ENCODE results near the gene RALY.
"Not testable (repeated sequence)": the region's sequence is repeated elsewhere in the genome, so short reads cannot be mapped to it uniquely, and the experiment has no call there.

The RALY gene

GRCh38 chr20:34105978-34106675 is 112.4 kb downstream of the RALY start:
- no peak for DNase-seq (ENCODE audit: low spot score)

- no peak for DNase-seq (ENCODE audit: low spot score)
Measured at GRCh38 chr20:34108616-34109174, 115.0 kb downstream of the RALY start.

DNA sequence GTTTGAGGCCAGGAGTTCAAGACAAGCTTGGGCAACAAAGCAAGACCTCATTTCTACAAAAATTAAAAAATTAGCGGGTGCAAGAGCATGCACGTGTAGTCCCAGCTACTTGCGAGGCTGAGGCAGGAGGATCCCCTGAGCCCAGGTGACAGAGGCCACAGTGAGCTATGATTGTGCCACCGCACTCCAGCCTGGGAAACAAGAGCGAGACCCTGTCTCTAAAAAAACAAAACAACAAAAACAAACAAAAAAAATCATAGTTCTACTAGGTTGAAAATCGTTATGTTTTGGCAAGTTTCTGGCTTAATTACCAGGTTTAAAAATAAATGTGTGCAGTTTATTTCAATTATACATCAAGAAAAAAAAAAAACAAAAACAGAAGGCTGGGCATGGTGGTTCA is 115.7 kb downstream of the RALY start:
- no peak for DNase-seq (ENCODE audit: low spot score)

DNA sequence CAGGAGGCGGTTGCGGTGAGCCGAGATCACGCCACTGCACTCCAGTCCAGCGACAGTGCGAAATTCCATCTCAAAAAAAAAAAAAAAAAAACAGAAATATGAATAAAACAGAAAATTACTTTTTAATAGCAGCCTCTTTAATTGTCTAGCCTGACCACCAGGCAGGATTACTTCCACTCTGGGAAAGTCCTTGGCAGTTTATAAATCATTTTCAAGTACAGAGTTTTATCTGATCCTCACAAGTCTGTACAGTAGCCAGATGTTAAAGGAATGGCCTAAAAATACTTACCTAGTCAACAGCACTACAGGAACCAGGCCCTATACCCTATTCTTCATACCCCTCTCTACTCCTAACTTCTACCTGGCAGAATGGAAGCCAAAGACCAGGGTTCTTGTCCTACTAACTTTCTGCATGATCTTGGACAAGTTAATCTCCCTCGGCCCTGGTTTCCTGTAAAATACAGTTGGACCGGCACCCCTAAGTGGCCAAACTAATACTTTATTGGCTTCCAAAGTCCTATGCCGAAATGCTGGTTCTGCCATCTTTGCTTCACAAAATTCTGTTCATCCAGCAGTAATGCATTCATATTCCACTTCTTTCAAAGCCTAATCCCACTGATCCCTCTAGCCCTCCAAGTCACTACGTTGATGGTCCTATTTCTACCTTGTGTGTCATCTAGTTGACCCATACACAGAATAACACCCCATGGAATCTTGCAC is 116.5 kb downstream of the RALY start:
- DNase-seq (ENCODE audit: low spot score): no peak

DNA sequence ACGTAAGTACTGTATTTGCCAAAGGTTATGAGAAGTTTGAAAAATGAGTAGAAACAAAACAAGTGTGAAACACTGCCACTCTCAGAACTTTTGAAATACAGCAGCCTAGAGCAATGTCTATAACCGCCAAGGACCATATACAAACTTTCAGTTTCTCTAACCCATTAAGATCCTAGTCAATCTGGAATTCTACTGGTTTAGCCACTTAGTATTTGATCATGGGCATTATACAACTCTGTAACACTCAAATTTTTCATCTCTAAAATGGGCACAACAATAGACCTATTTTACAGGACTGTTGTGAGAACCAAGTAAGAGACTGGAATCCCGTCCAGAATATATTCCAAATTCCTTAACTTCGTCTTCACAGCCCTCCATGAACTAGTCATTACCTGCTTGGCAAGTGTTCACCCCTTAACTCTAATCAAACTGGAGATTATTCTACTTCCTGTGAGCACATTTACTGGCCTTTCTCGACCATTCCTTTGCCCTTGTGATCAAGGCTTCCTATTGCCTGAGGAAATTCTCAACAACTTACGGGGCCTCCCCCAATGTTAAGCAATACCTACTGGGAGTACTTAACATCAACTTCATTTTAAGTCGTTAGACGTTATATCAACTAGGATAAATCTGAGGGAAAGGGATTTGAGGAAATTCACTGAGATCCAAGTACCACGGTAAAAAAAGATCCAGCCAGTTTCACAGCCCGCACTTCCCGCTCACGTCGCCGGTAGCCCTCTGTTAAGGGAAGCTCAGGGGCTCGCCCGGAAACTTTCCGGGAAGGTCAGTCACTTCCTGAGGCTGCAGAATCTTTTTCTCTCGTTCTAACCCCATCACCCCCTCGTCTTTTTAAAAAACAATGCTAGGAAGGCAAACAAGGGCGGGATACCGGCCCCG is 117.3 kb downstream of the RALY start:
- DNase-seq (ENCODE audit: low spot score): peak; percentile 6

DNA sequence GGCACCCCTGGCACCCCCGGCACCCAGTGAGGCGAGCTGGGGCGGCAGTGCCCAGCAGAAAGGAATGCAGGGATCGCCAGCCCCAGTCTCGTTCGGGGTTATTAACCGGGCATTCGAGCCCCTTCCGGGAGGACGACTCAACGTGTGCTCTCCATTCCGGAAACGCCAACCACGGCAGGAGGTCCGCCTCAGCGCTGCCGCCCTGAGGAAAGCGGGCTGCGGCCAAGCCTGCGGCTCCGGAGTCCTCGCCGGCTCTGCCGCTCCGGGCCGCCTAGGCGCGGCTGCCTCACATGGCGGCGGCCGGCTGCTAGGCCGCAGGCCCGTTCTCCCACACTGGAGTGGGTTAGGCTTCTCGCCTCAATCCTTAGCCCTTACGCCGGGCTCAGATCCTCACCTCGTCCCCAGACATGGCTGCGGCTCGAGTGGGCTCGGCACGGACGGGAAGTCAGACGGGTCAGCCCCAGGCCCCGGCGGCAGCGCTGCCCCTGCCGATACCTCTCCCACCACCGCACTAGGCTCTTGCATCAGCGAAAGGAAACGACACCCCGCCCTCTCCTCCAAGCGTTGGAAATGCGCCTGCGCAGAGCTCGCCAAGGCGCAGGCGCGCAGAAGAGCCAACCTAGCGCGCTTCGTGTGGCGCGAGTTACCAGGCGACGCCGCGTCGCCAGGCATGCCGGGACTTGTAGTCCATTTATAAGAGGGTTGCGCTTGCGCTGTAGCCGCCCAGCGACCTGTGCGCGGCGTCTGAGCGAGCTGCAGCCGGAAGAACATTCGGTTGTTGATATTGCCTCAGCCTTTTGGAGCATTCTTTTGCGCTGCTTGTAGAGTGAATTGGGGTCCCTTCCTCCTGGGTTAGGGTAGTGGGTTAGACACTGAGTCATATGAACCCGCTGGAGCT is 118.2 kb downstream of the RALY start, which contains the start of gene EIF2S2:
Gene EIF2S2 (minus strand): TSS at position 542 of the 898 bp plus-strand sequence. CDS start 133 bp downstream, at position 409.
- peak; percentile 97 for DNase-seq (ENCODE audit: low spot score)

- DNase-seq (ENCODE audit: low spot score): peak; percentile 10
Measured at GRCh38 chr20:34112600-34113101, 118.9 kb downstream of the RALY start.

DNA sequence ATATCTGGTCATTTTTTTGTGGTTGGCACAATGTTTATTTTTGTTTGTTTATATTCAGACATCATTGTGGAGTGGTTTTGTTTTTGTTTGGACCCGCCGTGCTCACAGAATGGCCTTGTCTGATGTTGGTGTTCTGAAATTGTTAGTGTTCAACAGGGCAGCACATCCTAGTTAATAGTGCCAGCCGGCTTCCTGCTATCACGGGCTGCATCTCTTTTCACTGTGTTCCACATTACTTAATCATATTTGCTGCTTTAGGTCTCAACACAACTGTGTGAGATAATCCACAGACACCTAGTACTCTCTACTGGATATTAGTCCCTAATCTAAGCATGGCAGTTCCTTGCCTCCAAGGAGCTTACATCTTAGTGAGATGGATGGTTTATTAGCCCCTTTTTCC is 121.1 kb downstream of the RALY start:
- no peak for DNase-seq (ENCODE audit: low spot score)

DNA sequence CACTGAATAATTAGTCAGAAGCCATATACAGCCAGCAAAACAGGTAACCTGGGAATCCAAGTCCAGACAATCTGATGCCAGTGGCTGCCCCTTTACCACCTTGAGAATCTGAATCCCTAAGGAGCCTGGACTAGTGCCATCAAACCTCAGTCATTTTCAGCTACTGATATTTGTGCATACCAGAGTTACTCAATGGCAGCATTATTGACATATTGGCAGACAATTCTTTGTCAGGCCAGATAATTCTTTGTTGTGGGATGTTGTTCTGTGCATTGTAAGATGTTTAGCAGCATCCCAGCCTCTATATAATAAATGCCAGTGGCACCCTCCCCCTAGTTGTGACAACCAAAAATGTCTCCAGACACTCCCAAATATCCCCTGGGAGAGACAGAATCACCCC is 121.5 kb downstream of the RALY start:
- no peak for DNase-seq (ENCODE audit: low spot score)

- DNase-seq (ENCODE audit: low spot score): no peak
Measured at GRCh38 chr20:34120213-34120612, 126.5 kb downstream of the RALY start.

DNA sequence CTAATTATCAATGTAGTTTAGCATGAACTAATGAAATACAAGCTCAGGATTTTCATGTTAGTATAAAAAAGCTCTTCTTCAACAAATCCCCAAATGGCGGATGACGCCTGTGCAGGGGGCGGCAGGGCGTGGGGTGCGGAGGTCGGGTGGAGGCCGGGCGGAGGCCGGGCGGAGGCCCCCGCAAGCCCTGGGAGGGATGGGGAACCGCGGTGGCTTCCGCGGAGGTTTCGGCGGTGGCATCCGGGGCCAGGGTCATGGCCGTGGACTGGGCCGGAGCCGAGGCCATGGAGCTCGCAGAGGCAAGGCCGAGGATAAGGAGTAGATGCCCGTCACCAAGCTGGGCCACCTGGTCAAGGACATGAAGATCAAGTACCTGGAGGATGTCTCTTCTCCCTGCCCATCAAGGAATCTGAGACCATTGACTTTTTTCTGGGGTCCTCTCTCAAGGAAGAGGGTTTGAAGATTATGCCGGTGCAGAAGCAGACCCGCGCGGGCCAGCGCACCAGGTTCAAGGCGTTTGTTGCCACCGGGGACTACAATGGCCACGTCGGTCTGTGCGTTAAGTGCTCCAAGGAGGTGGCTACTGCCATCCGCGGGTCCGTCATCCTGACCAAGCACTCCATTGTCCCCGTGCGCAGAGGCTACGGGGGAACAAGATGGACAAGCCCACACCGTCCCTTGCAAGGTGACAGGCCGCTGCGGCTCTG is 128.7 kb downstream of the RALY start:
- no peak for DNase-seq (ENCODE audit: low spot score)

DNA sequence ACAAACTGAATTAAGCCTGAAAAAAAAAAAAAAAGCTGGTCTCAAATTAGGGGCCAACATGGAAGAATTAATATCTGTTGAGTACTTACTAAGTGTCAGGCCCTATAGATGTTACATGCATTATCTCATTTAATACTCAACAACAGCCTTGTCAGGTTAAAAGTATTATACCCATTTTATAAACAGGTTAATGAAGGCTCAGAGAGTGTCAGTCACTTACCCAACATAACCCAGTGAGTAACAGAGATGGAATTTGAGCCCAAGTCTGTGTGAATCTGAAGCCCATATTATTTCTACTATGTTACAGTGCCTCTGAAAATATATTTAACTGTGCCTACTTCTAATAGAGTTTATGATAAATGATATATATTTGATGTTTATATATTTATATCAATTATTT is 129.6 kb downstream of the RALY start:
- no peak for DNase-seq (ENCODE audit: low spot score)

- no peak for DNase-seq (ENCODE audit: low spot score)
Measured at GRCh38 chr20:34124469-34125249, 130.9 kb downstream of the RALY start.

GRCh38 chr20:34127792-34128191 is 134.1 kb downstream of the RALY start:
- no peak for DNase-seq (ENCODE audit: low spot score)

- peak; percentile 69 for DNase-seq (ENCODE audit: low spot score)
Measured at GRCh38 chr20:34129518-34130162, 135.9 kb downstream of the RALY start.

DNA sequence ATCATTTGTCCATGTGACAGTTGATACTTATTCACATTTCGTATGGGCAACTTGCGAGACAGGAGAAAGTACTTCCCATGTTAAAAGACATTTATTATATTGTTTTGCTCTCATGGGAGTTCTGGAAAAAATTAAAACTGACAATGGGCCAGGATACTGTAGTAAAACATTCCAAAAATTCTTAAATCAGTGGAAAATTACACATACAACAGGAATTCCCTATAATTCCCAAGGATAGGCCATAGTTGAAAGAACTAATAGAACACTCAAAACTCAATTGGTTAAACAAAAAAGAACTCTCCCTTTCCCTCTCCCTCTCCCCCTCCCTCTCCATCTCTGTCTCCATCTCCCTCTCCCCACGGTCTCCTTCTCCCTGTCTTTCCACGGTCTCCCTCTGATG is 137.8 kb downstream of the RALY start:
- DNase-seq (ENCODE audit: low spot score): no peak

DNA sequence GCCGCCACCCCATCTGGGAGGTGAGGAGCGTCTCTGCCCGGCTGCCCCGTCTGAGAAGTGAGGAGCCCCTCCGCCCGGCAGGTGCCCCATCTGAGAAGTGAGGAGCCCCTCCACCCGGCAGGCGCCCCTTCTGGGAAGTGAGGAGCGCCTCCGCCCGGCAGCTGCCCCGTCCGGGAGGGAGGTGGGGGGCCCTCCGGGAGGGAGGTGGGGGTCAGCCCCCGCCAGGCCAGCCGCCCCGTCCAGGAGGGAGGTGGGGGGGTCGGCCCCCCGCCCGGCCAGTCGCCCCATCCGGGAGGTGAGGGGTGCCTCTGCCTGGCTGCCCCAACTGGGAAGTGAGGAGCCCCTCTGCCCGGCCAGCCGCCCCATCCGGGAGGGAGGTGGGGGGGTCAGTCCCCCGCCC is 138.8 kb downstream of the RALY start:
- not testable (repeated sequence) for DNase-seq (ENCODE audit: low spot score)

GRCh38 chr20:34132943-34133342 is 139.2 kb downstream of the RALY start:
- not testable (repeated sequence) for DNase-seq (ENCODE audit: low spot score)

- DNase-seq (ENCODE audit: low spot score): not testable (repeated sequence)
Measured at GRCh38 chr20:34133365-34133860, 139.7 kb downstream of the RALY start.

All from CD4-positive, alpha-beta T cell treated with Interleukin-6 at 100 ng/mL for 8 hours (primary cell).